Stimulated activated effector memory CD8-positive, alpha-beta T cell treated with anti-CD3 and anti-CD28 coated beads, Interleukin-12 subunit alpha, Interleukin-12 subunit beta, amount 100 ng/mL, for 72 hours (primary cell): ENCODE data around the gene LLGL2.

Experiments
- ATAC-seq: fragments of 150-1000 bp; cut with Tn5 transposase; 2 replicates; pipeline ENCODE4 v1.10.0; 2021
- DNase-seq, 2 donors: peaks; one replicate each; pipeline ENCODE4 v3.0.0; 2021 to 2022; ENCODE audit warnings: low spot score in 2 of 2
- H3K27ac Mint-ChIP-seq: one replicate; pipeline ENCODE4 v1.8.0; 2022; ENCODE audit warnings: mild to moderate bottlenecking, mixed read lengths
- H3K36me3 Mint-ChIP-seq: one replicate; pipeline ENCODE4 v1.8.0; 2022; ENCODE audit warnings: mild to moderate bottlenecking, mixed read lengths
- H3K4me1 Mint-ChIP-seq: one replicate; pipeline ENCODE4 v1.8.0; 2022; ENCODE audit warnings: mixed read lengths
- H3K4me3 Mint-ChIP-seq: one replicate; pipeline ENCODE4 v1.8.0; 2022; ENCODE audit warnings: mild to moderate bottlenecking, mixed read lengths
- H3K9me3 Mint-ChIP-seq: one replicate; pipeline ENCODE4 v1.8.0; 2022; ENCODE audit warnings: mixed read lengths

Gene LLGL2

DNA sequence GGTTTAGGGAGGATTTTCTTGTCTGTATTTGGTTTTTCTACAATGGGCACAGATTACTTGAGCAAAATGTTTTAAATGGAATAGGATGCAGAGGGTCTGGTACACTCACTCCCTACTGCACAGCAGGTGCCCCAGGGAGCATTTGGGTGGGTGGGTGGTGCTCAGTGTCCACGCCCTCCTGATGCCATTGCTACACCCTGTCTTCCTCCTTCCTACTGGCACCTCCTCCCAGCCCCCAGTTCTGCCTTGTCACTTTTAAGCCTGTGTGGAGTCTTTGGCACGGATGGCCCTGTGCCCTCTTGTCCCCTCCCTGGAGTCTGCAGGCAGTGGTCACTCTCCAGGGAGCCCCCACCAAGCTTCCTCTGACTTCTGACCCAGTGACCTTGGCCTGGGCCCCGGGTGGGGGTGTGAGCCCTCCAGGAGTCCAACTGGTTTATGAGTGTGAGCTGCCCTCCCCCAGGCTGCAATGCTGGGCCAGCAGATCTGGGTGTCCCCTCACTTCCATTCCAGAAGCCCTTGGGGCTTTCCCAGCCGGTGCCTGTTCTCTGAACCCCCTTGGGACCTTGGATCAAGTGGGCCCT lies 15.5 kb downstream of the LLGL2 start:
- no peak for ATAC-seq
- peak overlapping the region; percentile 77 for H3K27ac Mint-ChIP-seq
- H3K4me1 Mint-ChIP-seq, result peaks cover 27% of the 10 kb centered on the region

DNA sequence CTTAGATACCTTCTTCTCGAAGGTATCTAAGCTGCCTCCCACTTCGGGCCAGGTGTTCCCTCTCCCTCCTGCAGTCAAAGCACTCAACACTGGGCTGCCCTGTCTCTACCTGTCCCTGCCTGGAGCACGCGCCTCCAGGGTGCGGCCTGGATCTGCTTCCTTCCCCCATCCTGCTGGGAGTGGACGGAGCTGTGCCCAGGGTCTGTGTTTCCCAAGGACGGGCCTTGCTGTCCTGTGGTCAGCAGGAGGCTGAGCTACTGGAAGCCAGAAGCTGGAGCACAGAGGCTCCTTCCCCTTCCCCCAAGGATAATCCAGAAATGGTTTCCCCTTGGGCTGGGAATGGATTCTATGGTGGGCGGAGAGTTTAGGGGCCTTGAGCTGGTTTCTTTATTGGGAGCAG lies 16.7 kb downstream of the LLGL2 start:
- Mint-ChIP-seq H3K4me3 (no peak overlapping the region), H3K27ac (no peak overlapping the region), H3K9me3 (no peaks in the 10 kb centered on the region), H3K36me3 (peaks cover 4% of the 10 kb centered on the region), H3K4me1 (peaks cover 31% of the 10 kb centered on the region)
- no peak for DNase-seq
- ATAC-seq, result no peak

More for the DNA sequence above, 15.5 kb downstream of the LLGL2 start:
- Mint-ChIP-seq H3K36me3 (peaks cover under 1% of the 10 kb centered on the region), H3K4me3 (no peak overlapping the region), H3K9me3 (no peaks in the 10 kb centered on the region)
- no peak for DNase-seq

DNA sequence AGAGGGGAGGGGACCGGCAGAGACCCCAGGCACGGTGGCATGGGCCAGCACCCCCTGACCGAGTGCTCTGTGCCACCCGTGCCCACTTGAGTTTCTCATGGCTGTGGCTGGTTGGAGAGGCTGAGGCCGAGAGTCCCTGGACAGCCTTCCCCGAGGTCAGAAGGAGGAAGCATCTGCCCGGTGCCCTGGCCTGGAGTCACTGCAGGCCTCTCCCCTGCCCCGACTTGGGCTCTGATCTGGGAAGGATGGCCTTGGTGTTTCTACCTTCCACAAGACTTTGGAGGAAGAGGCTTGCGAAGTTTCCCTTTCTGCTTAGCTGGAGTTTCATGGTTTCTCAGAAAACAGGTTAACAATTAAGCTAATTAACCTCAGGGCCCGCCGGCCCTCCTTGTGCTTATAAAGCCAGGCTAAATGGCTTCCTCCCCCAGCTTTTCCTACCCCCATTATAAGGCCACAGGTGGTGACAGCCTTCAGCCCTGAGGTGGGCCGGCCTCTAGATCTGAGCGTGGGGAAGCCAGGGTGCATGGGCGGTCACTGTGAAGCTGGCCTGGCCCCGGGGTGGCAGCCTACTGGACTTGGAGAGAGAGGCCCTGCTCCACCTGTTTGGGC lies 17.3 kb downstream of the LLGL2 start:
- DNase-seq (no peak), ATAC-seq (no peak)
- Mint-ChIP-seq H3K27ac (no peak overlapping the region), H3K9me3 (no peaks in the 10 kb centered on the region), H3K4me1 (peaks cover 31% of the 10 kb centered on the region), H3K36me3 (peaks cover 4% of the 10 kb centered on the region), H3K4me3 (no peak overlapping the region)

DNA sequence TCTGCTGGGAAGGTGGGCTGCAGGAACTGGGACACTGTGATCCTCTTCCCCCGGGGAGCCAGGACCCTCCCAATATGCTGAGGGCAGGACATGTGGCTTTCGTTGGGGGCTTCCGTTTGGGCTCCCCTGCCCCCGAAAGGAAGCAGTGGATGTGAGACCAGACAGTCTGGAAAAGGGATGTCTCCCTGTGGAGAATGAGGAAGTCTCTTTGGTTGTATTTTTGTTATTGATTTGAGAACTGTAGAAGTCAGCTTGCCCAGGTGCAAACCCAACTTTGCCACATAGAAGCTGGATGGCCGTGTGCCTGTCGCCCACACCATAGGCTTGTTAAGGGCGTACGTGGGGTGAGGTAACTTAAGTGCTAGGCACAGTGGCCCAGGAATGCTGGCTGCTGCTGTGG lies 18.8 kb downstream of the LLGL2 start:
- H3K36me3 Mint-ChIP-seq, result peaks cover 4% of the 10 kb centered on the region
- ATAC-seq, result no peak
- peaks cover 21% of the 10 kb centered on the region for H3K4me1 Mint-ChIP-seq
- H3K9me3 Mint-ChIP-seq, result no peaks in the 10 kb centered on the region
- H3K4me3 Mint-ChIP-seq, result no peak overlapping the region
- DNase-seq, result no peak
- H3K27ac Mint-ChIP-seq, result no peak overlapping the region

DNA sequence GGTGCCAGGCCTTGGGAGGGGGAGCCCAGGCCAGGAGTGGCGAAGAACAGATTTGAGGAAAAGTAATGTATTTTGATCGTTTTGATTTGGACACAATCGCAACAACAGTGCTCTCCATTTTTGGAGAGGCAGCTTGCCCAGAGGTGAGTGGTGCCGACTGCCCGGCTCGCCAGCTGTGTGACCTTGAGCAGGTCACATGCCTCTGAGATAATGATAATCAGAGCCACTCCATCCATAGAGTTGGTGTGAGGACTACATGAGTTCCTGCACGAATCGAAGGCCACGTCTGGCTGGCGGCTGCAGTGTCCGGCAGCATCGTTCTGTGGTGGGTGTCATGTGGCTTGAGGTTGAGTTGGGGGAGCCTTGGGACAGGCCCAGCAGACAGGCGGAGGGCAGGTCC lies 20.7 kb downstream of the LLGL2 start:
- no peak for ATAC-seq
- Mint-ChIP-seq H3K27ac (no peak overlapping the region), H3K4me3 (no peak overlapping the region), H3K9me3 (no peaks in the 10 kb centered on the region), H3K36me3 (peaks cover 4% of the 10 kb centered on the region), H3K4me1 (peaks cover 14% of the 10 kb centered on the region)
- DNase-seq, result no peak

DNA sequence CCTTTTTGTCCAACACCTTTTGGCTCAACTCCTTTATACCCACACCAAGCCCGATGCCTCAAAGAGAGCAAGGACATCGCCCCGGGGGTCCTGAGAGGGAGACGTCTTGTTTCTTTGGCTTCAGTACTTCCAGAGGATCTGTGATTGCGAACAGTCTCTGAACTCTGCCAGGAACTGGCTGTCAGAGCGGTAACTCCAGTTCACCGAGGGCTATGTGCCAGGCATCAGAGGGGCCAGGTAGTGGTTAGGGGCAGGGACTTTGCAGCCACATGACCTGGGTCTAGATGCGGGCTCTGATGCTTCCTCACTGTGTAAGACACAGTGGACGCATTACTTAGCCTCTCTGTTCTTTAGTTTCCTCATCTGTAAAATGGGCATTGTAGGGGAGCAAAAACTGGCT lies 21.6 kb downstream of the LLGL2 start:
- no peak overlapping the region for H3K27ac Mint-ChIP-seq
- ATAC-seq (no peak), DNase-seq (no peak)
- H3K9me3 Mint-ChIP-seq, result no peaks in the 10 kb centered on the region
- no peak overlapping the region for H3K4me3 Mint-ChIP-seq
- H3K4me1 Mint-ChIP-seq, result peaks cover 10% of the 10 kb centered on the region
- peaks cover 4% of the 10 kb centered on the region for H3K36me3 Mint-ChIP-seq

DNA sequence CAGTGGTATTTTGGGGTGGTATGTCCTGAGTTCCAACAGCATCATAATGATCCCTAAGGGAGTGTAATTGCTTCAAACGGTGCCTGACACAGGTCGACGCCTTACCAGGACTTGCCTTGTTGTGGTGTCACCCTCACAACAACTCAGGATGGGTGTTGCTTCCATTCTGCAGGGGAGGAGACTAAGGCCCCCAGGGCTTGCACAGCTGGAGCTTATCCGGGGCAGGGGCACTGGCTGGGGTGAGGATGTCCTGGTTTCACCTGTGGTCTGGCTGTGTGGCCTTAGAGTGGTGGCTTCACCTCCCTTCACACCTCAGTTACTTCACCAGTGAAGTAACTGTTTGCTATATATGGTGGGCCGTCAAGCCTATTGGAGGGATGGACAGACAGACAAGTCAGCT lies 23.3 kb downstream of the LLGL2 start:
- Mint-ChIP-seq H3K27ac (no peak overlapping the region), H3K9me3 (no peaks in the 10 kb centered on the region), H3K36me3 (peaks cover 4% of the 10 kb centered on the region), H3K4me1 (peaks cover 6% of the 10 kb centered on the region), H3K4me3 (no peak overlapping the region)
- DNase-seq (no peak), ATAC-seq (peak; percentile 16)

DNA sequence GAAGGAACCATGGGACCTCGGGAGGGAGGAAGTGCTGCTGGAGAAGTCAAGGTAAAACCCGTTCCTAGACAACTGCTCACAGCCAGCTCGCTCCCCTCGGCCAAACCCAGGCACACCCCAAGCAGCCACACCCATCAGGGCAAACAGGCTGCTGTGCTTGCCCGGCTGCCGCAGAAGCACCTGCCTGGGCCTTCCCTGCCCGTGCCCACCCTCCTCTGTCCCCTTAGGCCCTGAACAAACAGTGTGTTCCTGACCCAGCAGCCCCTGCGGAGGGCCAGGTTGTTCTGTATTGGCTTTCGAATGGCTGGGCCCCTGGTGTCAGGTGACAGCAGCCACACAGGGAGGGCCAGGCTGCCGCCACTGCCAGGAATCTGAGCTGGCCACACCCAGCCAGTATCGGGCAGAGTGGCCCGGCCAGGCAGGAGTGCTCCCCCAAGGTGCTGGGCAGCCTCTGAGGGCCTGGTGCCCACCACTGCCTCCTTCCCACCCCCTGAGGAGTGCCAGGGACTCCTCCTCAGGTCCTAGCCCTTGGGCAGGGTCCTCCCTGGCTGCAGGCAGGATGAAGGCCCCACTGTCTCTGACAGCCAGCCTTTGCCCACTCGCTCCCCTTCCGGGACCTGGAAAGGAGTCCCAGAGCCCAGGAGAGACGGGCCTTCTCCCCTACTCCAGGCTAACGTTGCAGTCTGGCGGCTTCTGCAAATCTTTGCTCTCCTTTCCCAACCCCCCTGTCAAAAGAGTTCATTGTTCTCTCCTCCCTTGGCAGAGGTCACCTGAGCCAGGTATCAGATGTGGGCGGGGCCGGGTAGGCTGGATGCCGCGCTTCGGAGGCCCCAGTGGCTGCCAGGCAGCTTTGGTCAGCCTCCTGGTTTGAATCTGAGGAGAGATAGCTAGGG lies 24.0 kb downstream of the LLGL2 start:
- Mint-ChIP-seq H3K4me3 (no peak overlapping the region), H3K27ac (no peak overlapping the region), H3K36me3 (peaks cover 4% of the 10 kb centered on the region), H3K4me1 (peaks cover 6% of the 10 kb centered on the region), H3K9me3 (no peaks in the 10 kb centered on the region)
- no peak for ATAC-seq
- DNase-seq, result no peak

DNA sequence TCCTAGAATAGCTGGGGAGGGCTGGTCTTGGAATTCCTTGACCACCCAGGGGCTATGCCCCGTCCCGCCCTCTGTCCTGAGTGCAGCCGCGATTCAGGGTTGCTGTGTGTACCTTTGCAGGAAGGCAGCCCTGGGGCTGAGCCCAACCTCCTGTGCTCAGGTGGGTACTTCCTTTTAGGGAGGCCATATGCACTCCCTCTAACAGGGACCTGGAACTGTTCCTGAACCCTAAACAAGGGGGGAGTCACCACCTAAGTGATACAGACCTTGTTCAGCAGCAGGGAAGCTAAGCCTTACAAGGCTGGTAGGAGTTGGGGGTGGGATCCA lies 24.6 kb downstream of the LLGL2 start:
- H3K4me3 Mint-ChIP-seq, result no peak overlapping the region
- H3K36me3 Mint-ChIP-seq, result peaks cover 4% of the 10 kb centered on the region
- H3K4me1 Mint-ChIP-seq, result peaks cover 6% of the 10 kb centered on the region
- ATAC-seq (no peak), DNase-seq (no peak)
- no peaks in the 10 kb centered on the region for H3K9me3 Mint-ChIP-seq
- no peak overlapping the region for H3K27ac Mint-ChIP-seq

DNA sequence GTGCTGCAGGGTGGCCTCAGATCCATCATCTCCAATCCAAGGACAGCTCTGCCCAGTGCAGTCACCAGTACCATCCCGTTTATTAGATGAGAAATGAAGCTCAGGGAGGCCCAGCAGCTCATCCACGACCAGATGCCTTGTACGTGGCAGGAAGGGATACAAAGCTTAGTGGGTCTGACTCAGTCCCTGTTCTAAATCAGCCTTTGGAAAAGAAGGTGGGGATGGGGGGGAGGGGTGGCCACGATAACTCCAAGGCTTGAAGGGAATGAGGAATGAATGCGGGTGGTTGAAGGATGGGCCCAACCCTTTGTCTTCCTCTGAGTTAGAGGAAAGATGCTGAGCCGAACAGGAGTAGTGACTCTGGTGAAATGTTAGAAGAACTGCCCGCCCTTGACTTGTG lies 25.8 kb downstream of the LLGL2 start:
- no peak for DNase-seq
- peaks cover 1% of the 10 kb centered on the region for H3K36me3 Mint-ChIP-seq
- ATAC-seq, result no peak
- H3K4me3 Mint-ChIP-seq, result no peak overlapping the region
- peak overlapping the region; percentile 10 for H3K27ac Mint-ChIP-seq
- H3K9me3 Mint-ChIP-seq, result no peaks in the 10 kb centered on the region
- peaks cover 3% of the 10 kb centered on the region for H3K4me1 Mint-ChIP-seq

DNA sequence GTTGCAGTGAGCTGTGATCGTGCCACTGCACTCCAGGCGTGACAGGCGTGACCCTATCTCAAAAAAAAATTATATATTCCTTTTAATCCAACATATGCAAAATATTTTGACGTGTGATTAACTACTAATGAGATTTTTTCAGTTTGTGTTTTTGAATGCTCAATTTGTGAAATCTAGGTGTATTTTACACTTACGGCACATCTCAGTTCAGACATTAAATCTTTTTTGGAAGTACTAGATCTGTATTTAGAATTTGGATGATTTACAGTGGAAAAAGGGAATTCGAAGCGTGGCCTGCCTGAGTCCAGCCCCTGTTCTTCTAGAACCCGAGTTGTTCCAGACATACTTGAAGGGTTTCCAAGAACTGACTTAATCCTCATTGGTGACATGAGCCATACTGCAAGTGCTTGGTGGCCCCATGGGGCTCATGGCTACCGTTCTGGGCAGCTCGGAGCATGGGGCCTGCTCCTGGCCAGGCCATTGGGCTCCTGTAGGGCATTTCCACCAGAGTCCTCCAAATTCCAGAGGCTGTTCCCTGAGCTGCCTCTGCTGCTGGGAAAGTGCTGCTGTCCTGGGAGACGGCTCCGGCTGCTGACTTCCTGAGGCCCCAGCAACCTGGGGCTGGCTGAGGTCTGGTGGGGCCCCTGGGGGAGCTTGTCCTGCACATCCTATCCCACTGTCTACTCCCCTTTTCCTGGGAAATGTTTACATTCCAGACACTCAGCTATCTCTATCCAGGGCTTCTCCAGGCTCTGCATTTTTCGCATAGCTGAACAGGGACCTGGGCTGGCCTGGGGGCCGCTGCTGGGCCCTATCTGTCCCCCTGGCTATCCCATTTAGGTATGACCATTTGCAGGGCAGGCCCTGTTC lies 27.2 kb downstream of the LLGL2 start:
- H3K9me3 Mint-ChIP-seq, result no peaks in the 10 kb centered on the region
- no peak overlapping the region for H3K27ac Mint-ChIP-seq
- no peaks in the 10 kb centered on the region for H3K36me3 Mint-ChIP-seq
- H3K4me3 Mint-ChIP-seq, result no peak overlapping the region
- H3K4me1 Mint-ChIP-seq, result no peaks in the 10 kb centered on the region
- no peak for ATAC-seq
- no peak for DNase-seq

DNA sequence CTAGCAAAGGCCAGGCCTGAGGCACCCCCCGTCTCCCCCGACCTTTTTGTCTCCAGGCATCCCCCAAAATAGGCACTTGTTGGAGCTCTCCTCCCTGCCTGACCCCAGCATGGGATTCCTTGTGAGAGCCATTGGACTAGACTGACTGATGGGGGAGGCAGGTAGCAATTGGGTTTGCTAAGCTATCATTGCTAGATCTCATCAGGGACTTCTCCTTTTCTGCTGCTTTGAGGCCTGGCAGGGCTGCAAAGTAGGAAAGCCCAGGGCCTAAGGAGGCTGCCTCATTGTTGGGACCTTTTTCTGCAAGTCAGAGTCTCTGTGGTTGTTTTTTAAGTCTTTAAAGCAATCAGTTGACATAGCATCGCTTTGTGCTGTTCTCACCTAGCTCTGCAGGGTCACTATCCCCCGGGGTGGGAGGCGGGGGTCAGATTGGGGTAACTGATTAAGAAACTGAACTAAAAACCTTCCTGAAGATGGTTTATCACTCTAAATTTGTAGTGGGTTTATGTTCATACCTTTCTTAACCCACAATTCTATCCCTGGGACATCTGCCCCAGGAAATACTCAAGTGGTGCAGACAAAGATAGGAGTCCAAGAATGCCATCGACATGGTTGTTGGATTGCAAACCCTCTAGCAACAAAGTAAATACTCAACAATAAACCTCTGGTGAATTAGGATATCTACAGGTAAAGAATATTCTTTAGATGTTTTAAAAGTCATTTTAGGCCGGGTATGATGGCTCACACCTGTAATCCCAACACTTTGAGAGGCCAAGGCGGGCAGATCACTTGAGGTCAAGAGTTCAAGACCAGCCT lies 28.0 kb downstream of the LLGL2 start:
- Mint-ChIP-seq H3K27ac (no peak overlapping the region), H3K4me1 (no peaks in the 10 kb centered on the region), H3K4me3 (no peak overlapping the region), H3K9me3 (no peaks in the 10 kb centered on the region), H3K36me3 (no peaks in the 10 kb centered on the region)
- ATAC-seq (no peak), DNase-seq (no peak)

DNA sequence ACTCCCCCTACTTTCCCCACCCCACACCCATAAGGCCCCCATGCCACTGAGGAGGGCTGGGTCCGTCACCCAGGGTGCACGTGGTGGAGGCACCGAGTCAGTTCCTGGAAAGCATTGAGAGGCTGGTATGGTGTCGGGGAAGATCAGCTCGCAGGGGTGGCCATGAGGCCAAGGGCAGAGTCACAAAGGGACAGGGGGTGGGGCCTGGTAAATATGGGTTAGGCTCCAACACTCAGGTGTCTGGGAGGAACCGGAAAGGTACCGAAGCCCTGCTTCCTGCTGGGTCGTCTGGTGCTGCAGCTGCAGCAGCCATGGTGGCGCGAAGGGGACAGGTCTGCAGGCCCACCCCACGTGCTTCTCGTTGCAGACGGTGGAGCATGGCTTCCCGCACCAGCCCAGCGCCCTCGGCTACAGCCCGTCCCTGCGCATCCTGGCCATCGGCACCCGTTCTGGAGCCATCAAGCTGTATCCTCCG lies 30.2 kb downstream of the LLGL2 start:
- DNase-seq (no peak), ATAC-seq (no peak)
- H3K36me3 Mint-ChIP-seq, result peaks cover 7% of the 10 kb centered on the region
- no peaks in the 10 kb centered on the region for H3K4me1 Mint-ChIP-seq
- H3K4me3 Mint-ChIP-seq, result no peak overlapping the region
- no peaks in the 10 kb centered on the region for H3K9me3 Mint-ChIP-seq
- H3K27ac Mint-ChIP-seq, result no peak overlapping the region

DNA sequence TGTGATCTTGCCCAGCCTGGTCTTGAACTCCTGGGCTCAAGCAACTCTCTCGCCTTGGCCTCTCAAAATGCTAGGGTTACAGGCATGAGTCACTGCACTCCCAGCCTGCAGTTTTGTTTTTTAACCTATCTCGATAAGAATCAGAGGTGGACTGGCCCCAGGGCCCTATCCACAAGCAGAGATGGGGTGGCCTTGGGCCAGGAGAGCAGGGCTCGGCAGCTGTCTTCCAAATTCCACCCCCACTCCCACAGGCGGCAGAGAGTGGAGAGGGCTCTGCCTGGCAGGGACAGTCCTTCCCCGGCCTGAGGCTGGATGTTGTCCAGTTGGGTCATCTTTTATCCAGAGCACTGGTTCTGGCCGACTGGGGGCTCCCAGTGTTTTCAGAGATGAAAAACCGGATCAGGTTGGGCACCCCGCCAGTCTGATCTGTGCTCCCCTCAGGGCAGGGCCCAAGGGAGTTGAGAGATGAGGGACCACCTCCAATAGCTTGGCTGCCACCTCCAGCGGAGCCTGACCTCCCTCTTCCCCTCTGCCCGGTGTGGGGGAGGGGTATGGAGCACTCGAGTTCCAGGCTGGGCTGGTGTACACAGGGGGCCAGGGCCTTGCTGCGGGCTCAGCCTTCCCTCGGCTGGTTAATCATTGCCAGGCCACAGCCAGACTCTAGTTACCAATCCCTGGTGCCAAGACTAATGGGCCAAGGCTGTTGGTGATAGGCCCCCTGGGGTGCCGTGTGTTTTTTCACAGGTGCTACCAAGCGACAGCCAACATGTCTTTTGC lies 31.8 kb downstream of the LLGL2 start:
- no peaks in the 10 kb centered on the region for H3K9me3 Mint-ChIP-seq
- no peak overlapping the region for H3K27ac Mint-ChIP-seq
- DNase-seq (no peak), ATAC-seq (no peak)
- H3K36me3 Mint-ChIP-seq, result peaks cover 7% of the 10 kb centered on the region
- no peaks in the 10 kb centered on the region for H3K4me1 Mint-ChIP-seq
- no peak overlapping the region for H3K4me3 Mint-ChIP-seq
